Activated CD4-positive, alpha-beta T cell treated with anti-CD3 and anti-CD28 coated beads, Interleukin-2, amount 10 ng/mL, durations not matched to agents 24 days and 14 days (primary cell): Measurements from ENCODE around the gene LCN6. TPM values are rescaled to one million over a fixed set of nuclear protein-coding genes. Genes with fewer than 3 reads are reported as not detected.

Source experiments
- DNase-seq: peaks from one replicate; pipeline ENCODE4 v3.0.0; 2022
- H3K27ac Mint-ChIP-seq: one replicate; pipeline ENCODE4 v1.8.0; 2022; ENCODE audit warnings: mild to moderate bottlenecking, mixed read lengths
- H3K27me3 Mint-ChIP-seq: one replicate; pipeline ENCODE4 v1.8.0; 2022; ENCODE audit warnings: mixed read lengths
- H3K36me3 Mint-ChIP-seq: one replicate; pipeline ENCODE4 v1.8.0; 2022; ENCODE audit warnings: low read depth, mild to moderate bottlenecking, mixed read lengths
- H3K4me1 Mint-ChIP-seq: one replicate; pipeline ENCODE4 v1.8.0; 2021; ENCODE audit warnings: mixed read lengths
- H3K4me3 Mint-ChIP-seq: one replicate; pipeline ENCODE4 v1.8.0; 2022; ENCODE audit warnings: mild to moderate bottlenecking, moderate library complexity, mixed read lengths
- H3K9me3 Mint-ChIP-seq: one replicate; pipeline ENCODE4 v1.8.0; 2021; ENCODE audit warnings: mixed read lengths
- intact Hi-C: fragments of 100-400 bp; cut with micrococcal nuclease; formaldehyde crosslinking; loops from one replicate; pipeline ENCODE4 v1.15.1; 2023
- total RNA-seq: library from RNA; stranded (reverse); gene quantifications from 2 replicates; pipeline ENCODE4 v1.2.3, GENCODE V29; 2022

LCN6 gene
- total RNA-seq, 1 donor from 2014 or later, result not detected

- H3K27ac Mint-ChIP-seq, result no peak overlapping the region
- intact Hi-C loops, result no loop called here
- H3K9me3 Mint-ChIP-seq, result no peaks in the 10 kb centered on the region
- H3K36me3 Mint-ChIP-seq, result peaks cover 42% of the 10 kb centered on the region
- H3K4me3 Mint-ChIP-seq, result peak overlapping the region; percentile 100
- DNase-seq, result no peak
- H3K4me1 Mint-ChIP-seq, result peaks cover 13% of the 10 kb centered on the region
- H3K27me3 Mint-ChIP-seq, result peaks cover 3% of the 10 kb centered on the region
Observed at GRCh38 chr9:136725612-136726011, 22.7 kb downstream of the LCN6 start.

- no peaks in the 10 kb centered on the region for H3K9me3 Mint-ChIP-seq
- no peak overlapping the region for H3K4me3 Mint-ChIP-seq
- no peak for DNase-seq
- H3K36me3 Mint-ChIP-seq, result peaks cover 42% of the 10 kb centered on the region
- H3K4me1 Mint-ChIP-seq, result peaks cover 13% of the 10 kb centered on the region
- peaks cover 3% of the 10 kb centered on the region for H3K27me3 Mint-ChIP-seq
- no peak overlapping the region for H3K27ac Mint-ChIP-seq
- intact Hi-C loops, result no loop called here
Observed at GRCh38 chr9:136724772-136725171, 23.6 kb downstream of the LCN6 start.

- no peak for DNase-seq
- peaks cover 13% of the 10 kb centered on the region for H3K4me1 Mint-ChIP-seq
- peaks cover 2% of the 10 kb centered on the region for H3K27me3 Mint-ChIP-seq
- intact Hi-C loops, result no loop called here
- H3K36me3 Mint-ChIP-seq, result peaks cover 42% of the 10 kb centered on the region
- H3K27ac Mint-ChIP-seq, result no peak overlapping the region
- H3K9me3 Mint-ChIP-seq, result no peaks in the 10 kb centered on the region
- H3K4me3 Mint-ChIP-seq, result no peak overlapping the region
Observed at GRCh38 chr9:136723989-136724388, 24.3 kb downstream of the LCN6 start.

- Mint-ChIP-seq H3K27me3 (peaks cover 2% of the 10 kb centered on the region), H3K4me3 (no peak overlapping the region), H3K4me1 (peaks cover 13% of the 10 kb centered on the region), H3K9me3 (no peaks in the 10 kb centered on the region), H3K27ac (no peak overlapping the region), H3K36me3 (peaks cover 42% of the 10 kb centered on the region)
- DNase-seq, result no peak
- intact Hi-C loops, result no loop called here
Observed at GRCh38 chr9:136723362-136723976, 24.9 kb downstream of the LCN6 start.

- no peak overlapping the region for H3K27ac Mint-ChIP-seq
- DNase-seq, result no peak
- no peaks in the 10 kb centered on the region for H3K9me3 Mint-ChIP-seq
- H3K4me1 Mint-ChIP-seq, result peaks cover 13% of the 10 kb centered on the region
- no peak overlapping the region for H3K4me3 Mint-ChIP-seq
- H3K27me3 Mint-ChIP-seq, result peaks cover 2% of the 10 kb centered on the region
- intact Hi-C loops, result no loop called here
- H3K36me3 Mint-ChIP-seq, result peaks cover 42% of the 10 kb centered on the region
Observed at GRCh38 chr9:136722969-136723356, 25.4 kb downstream of the LCN6 start.

GRCh38 chr9:136722093-136722968 lies 26.0 kb downstream of the LCN6 start:
- Mint-ChIP-seq H3K27me3 (peaks cover 2% of the 10 kb centered on the region), H3K9me3 (no peaks in the 10 kb centered on the region), H3K27ac (no peak overlapping the region), H3K4me3 (no peak overlapping the region), H3K4me1 (peaks cover 11% of the 10 kb centered on the region), H3K36me3 (peaks cover 39% of the 10 kb centered on the region)
- intact Hi-C loops, result no loop called here
- no peak for DNase-seq

- peak overlapping the region; percentile 65 for H3K27ac Mint-ChIP-seq
- peaks cover 7% of the 10 kb centered on the region for H3K4me1 Mint-ChIP-seq
- intact Hi-C loops, result no loop called here
- no peak for DNase-seq
- H3K27me3 Mint-ChIP-seq, result no peaks in the 10 kb centered on the region
- H3K36me3 Mint-ChIP-seq, result peaks cover 32% of the 10 kb centered on the region
- no peaks in the 10 kb centered on the region for H3K9me3 Mint-ChIP-seq
- no peak overlapping the region for H3K4me3 Mint-ChIP-seq
Observed at GRCh38 chr9:136721339-136722092, 26.8 kb downstream of the LCN6 start.

- Mint-ChIP-seq H3K27me3 (peaks cover under 1% of the 10 kb centered on the region), H3K9me3 (no peaks in the 10 kb centered on the region), H3K4me1 (peaks cover 5% of the 10 kb centered on the region), H3K27ac (peak overlapping the region; percentile 65), H3K4me3 (no peak overlapping the region), H3K36me3 (peaks cover 26% of the 10 kb centered on the region)
- intact Hi-C loops, result no loop called here
- no peak for DNase-seq
Observed at GRCh38 chr9:136720898-136721338, 27.4 kb downstream of the LCN6 start.

GRCh38 chr9:136720251-136720897 lies 28.0 kb downstream of the LCN6 start:
- H3K9me3 Mint-ChIP-seq, result no peaks in the 10 kb centered on the region
- intact Hi-C loops, result no loop called here
- no peak for DNase-seq
- no peak overlapping the region for H3K4me3 Mint-ChIP-seq
- peaks cover 2% of the 10 kb centered on the region for H3K27me3 Mint-ChIP-seq
- H3K4me1 Mint-ChIP-seq, result peaks cover 5% of the 10 kb centered on the region
- H3K36me3 Mint-ChIP-seq, result peaks cover 21% of the 10 kb centered on the region
- H3K27ac Mint-ChIP-seq, result no peak overlapping the region

GRCh38 chr9:136719195-136719880 lies 29.0 kb downstream of the LCN6 start:
- peaks cover 4% of the 10 kb centered on the region for H3K4me1 Mint-ChIP-seq
- H3K27ac Mint-ChIP-seq, result no peak overlapping the region
- no peaks in the 10 kb centered on the region for H3K9me3 Mint-ChIP-seq
- H3K4me3 Mint-ChIP-seq, result no peak overlapping the region
- no peak for DNase-seq
- intact Hi-C loops, result no loop called here
- H3K27me3 Mint-ChIP-seq, result peaks cover 2% of the 10 kb centered on the region
- H3K36me3 Mint-ChIP-seq, result peaks cover 12% of the 10 kb centered on the region

- intact Hi-C loops, result no loop called here
- peaks cover 5% of the 10 kb centered on the region for H3K36me3 Mint-ChIP-seq
- H3K27me3 Mint-ChIP-seq, result peaks cover 6% of the 10 kb centered on the region
Observed at GRCh38 chr9:136718345-136719194, 29.8 kb downstream of the LCN6 start.

GRCh38 chr9:136717399-136717798 lies 30.9 kb downstream of the LCN6 start:
- intact Hi-C loops, result no loop called here
- no peaks in the 10 kb centered on the region for H3K9me3 Mint-ChIP-seq

More at GRCh38 chr9:136718345-136719194, 29.8 kb downstream of the LCN6 start:
- Mint-ChIP-seq H3K9me3 (no peaks in the 10 kb centered on the region), H3K27ac (no peak overlapping the region), H3K4me3 (no peak overlapping the region), H3K4me1 (peaks cover 3% of the 10 kb centered on the region)
- no peak for DNase-seq

More at GRCh38 chr9:136717399-136717798, 30.9 kb downstream of the LCN6 start:
- H3K36me3 Mint-ChIP-seq, result peaks cover 3% of the 10 kb centered on the region
- DNase-seq, result no peak
- peaks cover 3% of the 10 kb centered on the region for H3K4me1 Mint-ChIP-seq
- no peak overlapping the region for H3K4me3 Mint-ChIP-seq
- peaks cover 9% of the 10 kb centered on the region for H3K27me3 Mint-ChIP-seq
- no peak overlapping the region for H3K27ac Mint-ChIP-seq
